HG02678 (cell line): ENCODE results near the gene FANCC.

Experiments
- ATAC-seq: cut with Tn5 transposase; IDR thresholded peaks from one replicate; pipeline ENCODE4 v1.9.1; 2021; ENCODE audit warnings: mild to moderate bottlenecking, moderate library complexity; ENCODE audit not compliant: unreplicated experiment

FANCC gene

DNA sequence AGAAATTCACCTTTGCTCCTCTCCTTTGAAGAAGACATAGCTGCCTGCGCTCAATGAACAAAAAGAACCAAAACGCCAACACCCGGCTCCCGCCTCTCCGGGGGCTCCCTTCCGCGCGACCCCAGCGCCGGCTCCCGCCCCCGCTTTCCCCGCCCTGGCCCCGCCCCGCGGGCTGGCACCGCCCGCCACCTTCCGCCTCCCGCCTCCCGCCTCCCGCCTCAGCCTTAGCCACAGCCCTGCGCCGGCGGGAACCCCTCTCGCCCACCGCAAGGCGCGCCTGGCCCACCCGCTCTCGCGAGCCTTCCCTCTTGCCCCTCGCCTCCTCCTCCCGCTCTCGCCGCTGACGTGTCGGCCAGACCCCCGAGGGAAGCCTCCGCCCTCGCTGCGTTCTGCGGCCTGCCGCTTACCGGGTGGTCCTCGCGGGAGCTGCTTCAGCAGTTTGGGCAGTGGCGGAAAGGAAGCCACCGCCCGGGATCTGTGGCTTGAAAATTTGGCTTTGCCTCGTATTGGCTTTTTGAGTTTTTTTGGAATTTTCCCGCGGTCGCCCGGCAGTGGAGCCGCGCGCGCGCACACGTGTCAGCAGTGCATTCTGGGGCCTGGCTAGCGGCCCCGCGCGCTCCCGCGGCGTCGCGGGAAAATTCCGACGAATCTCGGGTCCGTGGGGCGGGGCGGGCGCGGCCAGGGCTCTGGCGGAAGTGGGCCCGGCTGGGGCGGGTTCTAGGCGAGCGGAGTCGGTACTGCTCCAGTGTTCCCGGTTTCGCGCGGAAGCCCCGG is at the start of gene FANCC:
Gene FANCC, minus strand, starts transcription at position 591 of the 774 bp plus-strand sequence. CDS start 68,418 bp downstream, outside the sequence.
- ATAC-seq, result peak; percentile 80

GRCh38 chr9:95366731-95367325 is 49.3 kb upstream of the FANCC start:
- no peak for ATAC-seq

GRCh38 chr9:95365766-95366165 is 48.3 kb upstream of the FANCC start:
- no peak for ATAC-seq

DNA sequence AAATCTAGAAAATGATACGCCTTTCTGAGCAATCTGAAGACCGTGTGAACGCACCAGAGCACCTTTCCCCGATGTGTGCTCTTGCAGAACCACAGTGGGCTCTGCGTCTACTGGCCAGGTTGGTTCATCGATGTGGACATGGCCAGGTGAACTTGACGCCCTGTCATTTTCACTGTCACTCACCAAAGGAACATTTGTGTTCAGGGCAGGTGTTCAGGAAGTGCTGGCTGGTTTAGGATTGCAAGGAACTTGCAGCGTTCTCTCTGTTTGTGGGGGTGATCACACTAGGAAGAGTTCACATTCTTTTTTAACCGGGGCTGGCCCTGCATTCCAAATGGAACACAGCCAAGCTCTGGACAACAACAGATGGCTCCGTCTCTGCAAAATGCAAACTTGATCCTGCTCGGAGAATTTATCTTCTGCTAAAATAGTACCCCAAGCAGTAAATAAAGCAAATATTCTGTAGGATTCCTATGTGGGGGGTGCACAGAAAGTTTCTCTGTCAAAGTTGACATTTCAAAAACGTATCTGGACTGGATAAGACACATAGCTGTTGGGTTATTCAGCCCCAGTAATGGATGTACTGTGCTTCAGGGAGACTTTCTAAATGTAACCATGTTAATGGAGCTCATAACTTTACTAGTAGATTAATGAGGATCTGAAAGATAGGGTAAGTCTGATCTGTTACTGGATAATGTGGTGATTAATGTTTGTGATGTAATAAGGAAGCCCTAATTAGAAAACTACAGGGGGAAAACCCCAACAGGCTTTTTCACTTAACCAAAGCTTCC is 45.7 kb upstream of the FANCC start:
- no peak for ATAC-seq

GRCh38 chr9:95360866-95361265 is 43.4 kb upstream of the FANCC start:
- ATAC-seq, result no peak

- no peak for ATAC-seq
These were observed 39.8 kb upstream of the FANCC start for GRCh38 chr9:95357316-95357715.

DNA sequence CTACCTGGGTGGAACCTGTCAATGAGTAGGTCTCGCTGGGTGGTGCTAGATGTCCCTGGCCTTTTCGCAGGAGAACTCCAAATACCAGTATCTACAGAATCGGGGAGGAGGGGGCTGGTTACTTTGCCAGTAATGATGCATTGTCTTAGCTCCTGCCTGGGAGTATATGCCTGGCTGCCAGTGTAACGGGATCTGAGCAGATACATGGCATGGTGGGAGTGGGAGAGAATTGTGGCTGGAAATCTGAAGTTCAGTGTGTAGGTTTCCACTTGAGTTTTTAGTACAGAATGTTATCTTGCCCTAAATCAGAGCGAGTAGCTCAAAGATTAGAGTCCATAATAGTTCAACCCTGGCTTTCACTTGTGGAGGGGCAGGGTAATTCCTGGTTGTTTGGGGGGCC is 38.0 kb upstream of the FANCC start:
- ATAC-seq, result no peak

DNA sequence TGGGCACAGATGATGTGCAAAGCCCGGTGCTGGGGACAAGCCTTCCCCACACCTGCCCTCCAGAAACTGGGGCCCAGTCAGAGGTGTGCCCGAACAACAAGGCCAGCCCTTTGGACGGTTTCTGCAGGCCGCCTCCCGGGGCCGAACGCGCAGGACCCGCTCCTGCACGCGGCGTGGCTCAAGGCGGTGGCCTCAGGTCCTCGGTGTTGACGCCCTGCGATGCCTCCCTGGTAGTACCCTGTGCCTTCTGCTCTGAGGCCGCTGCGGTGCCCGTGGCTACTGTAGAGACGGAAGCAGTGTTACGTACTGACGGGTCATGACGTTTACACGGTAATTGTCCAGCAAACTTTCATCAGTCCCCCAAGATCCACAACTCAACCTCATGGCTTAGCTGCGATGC is 33.5 kb upstream of the FANCC start:
- ATAC-seq, result no peak

GRCh38 chr9:95350266-95350665 is 32.8 kb upstream of the FANCC start:
- ATAC-seq, result no peak

DNA sequence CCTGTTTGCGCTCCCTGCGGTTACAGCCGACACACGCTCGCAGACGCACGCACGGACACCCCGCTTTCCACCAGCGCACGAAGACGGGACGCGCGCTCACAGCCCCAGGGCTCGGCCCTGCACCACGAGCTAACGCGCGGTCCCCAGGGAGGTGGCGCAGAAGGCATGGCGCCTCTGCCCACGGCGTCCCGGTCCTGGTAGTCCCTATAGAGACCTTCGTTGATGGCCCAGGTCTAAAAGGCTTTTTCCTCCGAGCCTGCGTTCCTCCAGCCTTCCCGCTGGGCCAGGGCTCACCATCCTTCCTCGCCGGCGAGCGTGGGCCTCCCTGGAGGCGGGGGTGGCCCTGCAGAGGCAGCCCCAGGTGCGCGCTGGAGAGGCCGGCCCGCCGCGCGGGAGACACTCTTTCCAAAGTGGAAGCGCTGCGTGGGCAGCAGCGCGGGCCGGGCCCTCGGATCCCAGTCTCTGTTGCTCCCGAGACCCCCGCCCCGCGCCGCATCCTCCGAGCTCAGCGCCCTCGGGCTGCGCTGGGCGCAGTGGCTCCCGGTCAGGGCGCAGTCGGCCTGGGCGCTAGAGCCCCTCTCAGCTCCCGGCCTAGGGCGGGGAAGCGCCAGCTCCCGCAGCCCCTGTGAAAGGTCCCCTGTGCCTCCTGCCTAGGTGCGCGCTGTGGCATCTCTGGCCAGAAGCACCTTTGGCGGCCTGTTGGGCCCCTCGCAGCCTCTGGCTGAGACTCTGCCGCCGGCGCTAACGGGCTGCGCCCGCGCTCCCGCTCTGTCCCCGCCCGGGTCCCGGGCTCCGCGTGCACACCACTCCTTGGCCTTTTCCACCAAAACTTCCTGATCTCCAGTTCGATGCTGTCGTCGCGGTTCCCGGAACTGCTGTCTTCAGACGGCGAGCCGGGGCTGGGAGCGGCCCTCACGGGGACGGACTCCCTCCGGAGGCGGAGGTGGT is 31.9 kb upstream of the FANCC start:
- ATAC-seq, result no peak

GRCh38 chr9:95346021-95346420 is 28.5 kb upstream of the FANCC start:
- no peak for ATAC-seq

DNA sequence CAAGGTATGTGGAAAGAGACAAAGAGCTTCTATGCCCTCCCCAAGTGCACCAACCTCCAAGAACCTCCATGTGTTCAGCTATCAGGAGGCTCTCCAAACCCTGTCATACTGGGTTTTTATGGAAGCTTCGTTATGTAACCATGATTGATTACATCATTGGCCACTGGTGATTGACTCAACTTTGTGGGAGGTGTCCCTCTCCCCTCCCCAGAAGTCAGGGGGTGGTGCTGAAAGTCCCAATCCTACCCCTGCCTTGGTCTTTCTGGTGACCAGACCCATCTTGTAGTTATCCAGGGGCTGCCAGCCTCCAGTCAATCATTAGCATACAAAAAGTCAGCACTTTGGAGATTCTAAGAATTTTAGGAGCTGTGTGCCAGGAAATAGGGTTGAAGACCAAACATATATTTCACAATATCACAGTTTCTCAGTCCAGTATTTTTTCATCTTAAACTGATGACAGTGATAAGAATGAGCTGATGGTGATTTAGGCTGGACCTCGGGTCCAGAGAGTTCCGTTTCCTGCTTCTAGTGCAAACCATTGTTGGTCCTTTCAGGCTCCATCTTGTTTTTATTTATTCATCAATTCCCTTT is 27.3 kb upstream of the FANCC start:
- no peak for ATAC-seq

DNA sequence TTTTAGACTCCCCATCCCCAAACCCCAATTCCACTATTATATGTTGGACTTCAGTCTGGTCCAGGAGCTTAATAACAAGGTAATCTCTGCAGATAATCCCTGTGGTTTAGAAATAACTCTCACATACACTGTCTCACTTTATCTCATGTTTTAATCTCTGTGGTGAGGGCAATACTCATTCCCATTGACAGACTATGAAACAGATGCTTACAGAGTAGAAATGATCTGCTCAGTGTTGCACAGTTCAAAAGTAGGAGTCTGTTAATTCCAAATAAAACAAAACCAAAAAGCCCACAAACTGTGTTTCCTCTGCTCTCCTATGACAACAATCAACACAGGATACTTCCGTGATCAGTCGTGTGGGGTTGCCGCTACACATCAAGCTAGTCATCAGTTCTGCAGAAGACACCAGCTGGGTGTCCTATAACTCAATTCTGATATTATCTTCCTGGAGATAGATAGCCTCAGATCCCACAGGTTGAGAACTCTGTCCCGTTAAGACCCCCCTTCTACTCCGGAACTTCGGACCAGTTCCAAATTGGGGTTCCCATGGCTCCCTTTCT is 26.3 kb upstream of the FANCC start:
- no peak for ATAC-seq

DNA sequence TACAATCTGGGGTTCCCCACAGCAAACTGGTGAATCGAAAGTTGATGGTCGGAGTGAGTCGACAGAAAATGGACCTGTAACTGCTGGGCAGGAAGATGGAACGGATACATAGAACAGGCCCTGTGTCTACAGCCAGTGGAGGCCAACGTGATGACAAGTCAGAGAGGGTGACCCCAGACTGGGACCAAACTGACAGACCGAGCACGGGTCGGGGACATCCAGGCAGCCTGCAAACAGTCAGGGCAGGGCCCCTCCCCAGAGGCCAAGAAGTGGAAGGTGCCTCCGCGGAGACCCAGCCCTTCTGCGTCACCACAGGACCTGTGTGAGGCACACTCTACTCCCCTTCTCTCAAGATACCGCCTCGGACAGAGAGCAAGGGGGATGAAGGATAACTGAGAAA is 25.1 kb upstream of the FANCC start:
- ATAC-seq, result no peak

DNA sequence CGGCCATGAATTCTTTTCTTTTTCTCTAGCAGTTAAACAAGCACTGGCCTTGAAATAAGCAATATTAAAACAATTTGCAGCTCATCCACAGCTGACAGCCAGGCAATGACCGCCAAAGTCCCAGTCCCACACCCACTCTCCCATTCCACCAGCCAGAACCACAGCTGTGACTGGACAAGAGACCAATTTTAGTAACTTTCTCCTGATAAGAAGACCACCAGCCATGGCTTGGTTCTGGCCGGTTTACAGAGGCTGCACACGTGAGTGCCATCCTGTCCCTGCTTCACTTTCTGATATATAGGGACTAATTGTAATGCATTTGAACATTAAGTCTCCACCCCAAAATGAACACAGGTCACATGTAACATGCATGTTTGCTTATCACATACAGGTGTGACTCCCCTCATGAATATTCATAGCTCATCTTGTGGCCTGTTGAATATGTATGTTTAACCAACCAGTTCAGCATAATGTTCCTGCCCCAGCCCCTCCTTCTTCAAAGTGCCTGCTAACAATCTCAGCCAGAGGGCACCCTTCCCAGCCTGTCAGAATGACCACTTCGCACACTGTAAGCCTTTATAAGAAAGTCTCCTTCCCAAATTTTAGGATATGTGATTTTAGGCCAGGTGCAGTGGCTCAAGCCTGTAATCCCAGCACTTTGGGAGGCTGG is 23.9 kb upstream of the FANCC start:
- ATAC-seq, result no peak

GRCh38 chr9:95338243-95338642 is 20.7 kb upstream of the FANCC start:
- ATAC-seq, result no peak

DNA sequence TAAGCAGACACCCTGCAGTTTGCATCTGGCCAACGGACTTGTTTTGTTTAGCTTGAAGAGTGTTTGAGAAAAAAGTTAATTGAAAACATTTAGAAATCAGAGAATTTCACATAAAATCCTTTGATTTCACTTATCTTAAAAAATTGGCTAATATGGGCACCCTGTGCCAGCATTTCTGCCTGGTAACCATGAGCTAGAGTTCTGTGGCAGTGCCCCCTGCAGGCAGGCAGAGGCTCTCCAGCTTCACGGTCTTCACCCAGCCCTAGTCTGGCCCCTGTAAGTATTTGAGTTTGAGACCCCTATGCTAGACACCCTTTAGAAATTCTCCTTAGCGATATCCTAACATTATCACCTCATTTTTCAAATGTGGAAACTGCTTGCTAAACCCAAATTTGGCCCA is 18.8 kb upstream of the FANCC start:
- no peak for ATAC-seq

DNA sequence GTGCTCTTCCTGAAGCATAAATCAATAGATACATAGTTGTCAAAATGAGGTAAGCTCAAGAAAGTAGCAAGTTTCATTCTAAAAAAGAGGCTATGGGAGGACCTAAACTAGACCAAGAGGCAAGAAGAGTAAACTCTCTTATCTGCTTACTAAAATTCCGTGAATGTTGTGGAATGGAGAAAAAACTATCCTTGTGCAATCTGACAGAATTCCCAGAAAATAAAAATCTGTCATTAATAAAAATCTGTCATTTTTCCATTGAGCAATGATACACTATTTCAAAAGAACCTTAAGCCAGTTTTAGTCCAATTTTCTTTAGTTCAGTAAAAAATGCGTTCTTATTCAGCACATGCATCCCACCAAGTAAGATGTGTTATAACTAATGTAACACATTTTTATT is 15.9 kb upstream of the FANCC start:
- no peak for ATAC-seq

DNA sequence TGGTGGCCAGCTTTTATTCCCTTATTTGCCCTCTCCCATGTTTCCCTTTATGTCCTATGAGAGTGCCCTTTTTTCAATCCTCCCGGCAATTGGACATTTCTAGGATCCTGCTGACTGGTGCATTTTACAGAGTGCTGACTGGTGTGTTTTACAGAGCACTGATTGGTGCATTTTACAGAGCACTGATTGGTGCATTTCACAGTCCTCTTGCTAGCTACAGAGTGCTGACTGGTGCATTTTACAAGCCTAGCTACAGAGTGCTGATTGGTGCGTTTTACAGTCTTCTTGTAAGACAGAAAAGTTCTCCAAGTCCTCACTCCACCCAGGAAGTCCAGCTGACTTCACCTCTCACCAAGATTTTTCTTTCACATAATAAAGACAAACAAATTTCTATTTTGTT is 15.4 kb upstream of the FANCC start:
- no peak for ATAC-seq
